GM19025 (cell line): ENCODE data around the gene FAM131C.
"Not testable (repeated sequence)": the region's sequence is repeated elsewhere in the genome, so short reads cannot be mapped to it uniquely, and the experiment has no call there.

ENCODE experiments used
- ATAC-seq: cut with Tn5 transposase; IDR thresholded peaks from one replicate; pipeline ENCODE4 v1.9.1; 2021; ENCODE audit warnings: mild to moderate bottlenecking, low read depth, moderate library complexity; ENCODE audit not compliant: unreplicated experiment

FAM131C gene

DNA sequence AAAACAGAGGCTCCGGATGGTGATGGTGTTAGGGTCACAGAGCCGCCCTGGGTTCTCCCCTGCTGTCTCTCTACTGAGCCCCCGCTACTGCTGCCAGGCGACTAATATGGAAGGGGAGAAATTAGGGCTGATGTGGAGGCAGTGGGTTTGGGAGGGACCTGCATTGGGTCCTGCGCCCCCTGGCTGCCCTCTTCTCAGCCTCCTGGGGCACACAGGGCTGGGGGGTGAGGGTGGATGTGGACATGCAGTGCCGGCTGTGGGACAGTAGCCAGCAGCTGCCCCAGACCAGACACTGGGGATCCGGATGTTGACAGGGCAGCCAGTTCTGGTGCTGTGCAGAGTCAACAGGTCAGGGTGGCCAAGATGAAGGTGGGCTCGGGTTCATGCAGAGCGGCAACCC lies 31.4 kb downstream of the FAM131C start:
- ATAC-seq: no peak

DNA sequence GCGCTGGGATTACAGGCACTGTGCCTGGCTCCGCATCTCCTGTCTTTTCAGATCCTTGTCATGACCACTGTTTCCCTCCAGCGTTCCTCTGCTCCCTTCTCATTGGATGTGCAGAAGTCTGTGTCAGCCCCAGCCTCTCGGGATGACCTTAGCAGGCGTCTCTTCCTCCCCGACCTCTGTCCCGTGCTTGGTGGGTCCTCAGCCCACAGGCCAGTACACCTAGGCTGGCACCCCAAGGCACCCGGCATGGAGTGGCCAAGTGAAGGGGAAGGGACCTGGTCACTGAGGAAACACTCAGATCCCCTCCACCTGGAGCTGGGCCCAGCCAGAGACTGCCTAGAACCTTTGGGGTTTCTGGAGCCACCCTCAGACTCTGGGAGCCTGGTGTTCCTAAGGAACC lies 32.3 kb downstream of the FAM131C start:
- ATAC-seq: no peak

DNA sequence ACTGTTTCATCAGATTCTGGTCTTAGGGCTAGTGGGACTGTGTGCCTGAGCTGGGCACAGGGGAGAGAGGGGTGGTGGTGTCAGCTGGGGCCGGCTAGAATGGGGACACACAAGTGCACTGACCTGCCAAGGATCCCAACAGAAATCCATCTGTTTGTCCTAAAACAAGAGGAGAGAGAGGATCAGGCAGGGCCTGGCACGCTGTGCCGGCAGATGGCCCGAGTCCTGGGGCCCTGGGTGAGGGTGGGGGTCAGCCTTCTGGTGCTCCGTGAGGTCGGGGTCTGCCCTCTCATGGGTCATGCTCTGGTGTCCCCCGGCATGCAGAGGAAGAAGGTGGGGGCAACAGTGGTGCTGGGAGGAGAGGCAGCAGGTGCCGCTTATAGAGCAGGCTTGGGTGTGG lies 33.6 kb downstream of the FAM131C start:
- ATAC-seq: not testable (repeated sequence)

DNA sequence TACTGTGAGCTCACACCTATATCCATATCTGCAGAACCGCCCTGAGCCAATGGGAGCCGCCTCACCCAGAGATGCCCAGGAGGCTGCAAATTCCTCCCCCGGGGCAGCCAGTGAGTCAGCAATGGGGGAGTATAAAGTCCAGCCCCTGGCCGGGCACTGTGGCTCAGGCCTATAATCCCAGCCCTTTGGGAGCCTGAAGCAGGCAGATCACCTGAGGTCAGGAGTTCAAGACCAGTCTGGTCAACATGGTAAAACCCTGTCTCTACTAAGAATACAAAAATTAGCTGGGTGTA lies 34.9 kb downstream of the FAM131C start:
- no peak for ATAC-seq

DNA sequence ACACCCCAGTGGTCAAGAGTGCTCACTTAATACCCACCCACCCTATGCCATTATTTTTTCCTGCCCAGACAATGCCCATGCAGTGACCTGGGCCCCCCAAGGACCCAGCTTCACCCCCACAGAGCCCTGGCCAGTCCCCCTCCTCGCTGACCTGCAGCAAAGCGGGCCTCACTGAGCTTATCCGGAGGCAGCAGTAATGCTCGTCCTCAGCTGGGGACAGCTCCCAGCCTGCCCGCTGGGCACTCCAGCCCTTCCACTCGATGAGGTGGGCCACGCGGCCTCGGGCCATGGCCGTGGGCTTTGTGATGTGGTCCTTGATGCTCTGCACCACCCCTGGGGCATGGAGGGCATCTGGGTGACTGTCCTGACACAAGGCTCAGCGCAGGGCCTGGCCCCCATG lies 37.0 kb downstream of the FAM131C start:
- ATAC-seq: not testable (repeated sequence)

DNA sequence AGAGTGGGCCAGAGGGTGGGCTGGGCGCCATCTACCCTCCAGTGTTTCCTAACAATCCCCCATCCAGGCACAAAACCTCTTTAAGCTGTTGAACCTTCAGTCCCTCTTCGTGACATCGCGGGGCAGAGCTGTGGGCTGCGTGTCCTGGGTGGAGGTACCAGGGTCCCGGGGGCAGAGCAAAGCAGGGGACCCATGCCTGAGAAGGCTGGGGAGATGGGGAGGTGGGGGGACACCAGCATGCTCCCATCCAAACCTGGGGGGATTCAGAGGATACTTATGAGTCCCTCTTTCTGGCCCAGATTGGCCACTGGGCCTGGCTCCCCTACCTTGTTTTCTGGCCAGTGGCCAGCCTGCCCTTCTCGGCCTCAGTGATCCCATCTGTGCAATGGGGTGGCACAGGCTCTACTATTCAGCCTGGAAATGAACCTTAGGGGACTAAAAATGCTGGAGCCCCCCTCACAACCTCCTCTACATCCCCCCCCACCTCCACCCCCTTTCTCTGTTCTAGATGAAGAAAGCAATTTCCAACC lies 40.3 kb downstream of the FAM131C start:
- not testable (repeated sequence) for ATAC-seq

DNA sequence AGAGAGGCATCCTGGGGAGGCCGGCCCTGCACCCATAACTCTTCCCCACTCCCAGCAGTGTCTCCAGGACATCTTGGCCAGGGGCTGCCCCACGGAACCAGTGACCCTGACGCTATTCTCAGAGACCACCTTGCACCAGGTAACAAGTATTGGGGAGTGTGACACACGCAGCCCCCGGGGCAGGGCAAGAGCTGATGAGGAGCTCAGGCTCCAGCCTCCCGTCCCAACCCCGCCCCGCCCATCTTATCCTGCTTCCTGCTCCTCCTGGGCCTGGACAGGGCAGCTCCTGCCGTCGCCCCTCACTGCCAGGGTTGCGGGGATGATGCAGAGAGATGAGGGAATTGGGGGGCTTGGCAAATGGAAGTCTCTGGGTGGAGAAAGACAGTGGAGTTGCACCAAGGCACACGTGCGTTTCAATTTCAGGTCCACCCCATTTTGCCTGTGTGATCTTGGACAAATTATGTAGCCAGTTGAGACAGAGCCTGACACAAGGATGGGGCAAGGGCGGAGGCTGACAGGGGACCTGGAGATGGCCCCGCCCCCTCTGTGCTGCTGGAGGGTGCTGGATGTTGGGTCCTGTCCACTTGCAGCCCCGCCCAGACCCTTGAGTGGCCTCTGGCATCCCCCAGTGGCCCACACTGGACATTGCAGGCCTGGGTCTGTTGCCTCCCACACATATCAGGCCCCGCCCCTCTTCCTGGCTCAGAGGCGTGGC lies 40.9 kb downstream of the FAM131C start:
- no peak for ATAC-seq

DNA sequence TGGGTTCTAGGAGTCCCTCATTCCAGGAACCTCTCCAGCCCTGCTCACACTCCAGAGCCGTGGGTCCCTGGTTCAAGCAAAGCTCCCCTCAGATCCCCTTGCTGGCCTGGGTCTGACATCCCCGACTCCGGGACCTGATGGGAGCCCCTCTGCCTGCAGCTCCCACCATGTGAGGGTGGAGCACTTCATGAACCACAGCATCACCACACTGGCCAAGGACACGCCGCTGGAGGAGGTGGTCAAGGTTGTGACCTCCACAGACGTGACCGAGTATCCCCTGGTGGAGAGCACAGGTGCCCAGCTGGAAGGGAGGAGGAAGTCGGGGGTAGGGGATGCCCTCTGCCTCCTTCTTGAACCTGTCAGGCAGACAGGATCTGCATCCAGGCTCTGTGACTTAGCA lies 41.9 kb downstream of the FAM131C start:
- no peak for ATAC-seq

DNA sequence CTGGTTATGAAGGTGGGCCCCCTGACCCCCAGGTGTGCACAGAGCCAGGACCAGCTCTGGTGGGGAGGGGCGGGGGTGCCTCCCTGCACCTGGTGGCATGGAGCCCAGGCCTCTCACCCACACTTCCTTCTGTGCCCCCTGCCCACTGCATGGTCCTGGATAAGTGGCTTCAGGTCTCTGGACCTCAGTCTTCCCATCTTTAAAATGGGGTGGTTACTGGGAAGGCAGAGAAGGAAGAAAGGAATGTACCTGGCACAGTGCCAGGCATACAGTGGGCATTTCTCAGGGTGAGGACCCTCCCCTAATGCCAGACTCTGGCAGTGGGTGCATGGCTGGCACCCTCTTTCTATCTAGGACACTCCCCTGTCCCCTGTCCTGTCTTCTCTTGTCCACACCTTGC lies 44.2 kb downstream of the FAM131C start:
- ATAC-seq: no peak

DNA sequence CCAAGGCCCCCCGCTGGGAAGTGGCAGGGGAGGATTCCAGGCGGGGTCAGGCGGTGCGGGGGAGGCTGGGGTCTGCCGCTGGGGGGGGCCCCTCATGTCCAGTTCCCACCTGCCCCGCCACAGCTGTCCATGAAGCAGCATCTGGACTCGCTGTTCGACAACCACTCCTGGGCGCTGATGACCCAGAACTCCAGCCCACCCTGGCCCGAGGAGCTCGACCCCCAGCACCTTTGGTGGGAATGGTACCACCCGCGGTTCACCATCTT lies 44.5 kb downstream of the FAM131C start:
- ATAC-seq: not testable (repeated sequence)

DNA sequence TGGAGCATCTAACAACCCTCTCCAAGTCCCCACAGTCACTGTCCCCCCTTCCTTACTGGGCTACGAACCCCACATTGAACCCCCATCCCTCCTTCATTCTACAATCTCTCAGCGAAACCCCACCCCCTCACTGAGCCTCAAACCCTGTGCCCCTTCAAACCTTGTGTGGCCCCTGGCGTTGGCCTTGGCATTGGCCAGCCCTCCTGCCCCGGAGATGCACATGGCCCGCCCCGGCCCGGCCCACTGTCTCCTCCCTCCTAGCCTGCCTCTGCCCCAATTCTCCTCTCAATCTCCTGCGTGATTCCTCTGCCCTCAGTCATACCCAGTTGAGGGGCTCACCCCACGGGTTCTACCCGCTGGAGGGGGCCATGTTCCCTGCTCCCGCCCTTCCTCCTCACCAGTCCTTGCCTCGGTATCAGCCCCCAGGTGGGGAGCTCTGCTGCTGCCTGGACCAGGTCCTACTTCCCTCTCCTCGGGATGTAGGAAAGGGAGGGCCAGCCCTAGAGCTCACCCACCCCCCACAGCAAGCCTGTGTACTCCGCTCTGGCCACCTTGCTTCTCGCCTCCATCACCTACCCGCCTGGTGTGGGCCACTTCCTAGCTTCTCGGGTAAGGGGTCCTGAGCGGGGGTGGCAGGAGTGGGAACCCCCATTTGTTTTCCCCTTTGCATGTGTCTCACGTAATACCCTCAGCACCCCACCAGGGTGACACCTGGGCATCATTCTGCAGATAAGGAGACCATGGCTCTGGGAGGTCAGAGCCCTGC lies 45.0 kb downstream of the FAM131C start:
- no peak for ATAC-seq

DNA sequence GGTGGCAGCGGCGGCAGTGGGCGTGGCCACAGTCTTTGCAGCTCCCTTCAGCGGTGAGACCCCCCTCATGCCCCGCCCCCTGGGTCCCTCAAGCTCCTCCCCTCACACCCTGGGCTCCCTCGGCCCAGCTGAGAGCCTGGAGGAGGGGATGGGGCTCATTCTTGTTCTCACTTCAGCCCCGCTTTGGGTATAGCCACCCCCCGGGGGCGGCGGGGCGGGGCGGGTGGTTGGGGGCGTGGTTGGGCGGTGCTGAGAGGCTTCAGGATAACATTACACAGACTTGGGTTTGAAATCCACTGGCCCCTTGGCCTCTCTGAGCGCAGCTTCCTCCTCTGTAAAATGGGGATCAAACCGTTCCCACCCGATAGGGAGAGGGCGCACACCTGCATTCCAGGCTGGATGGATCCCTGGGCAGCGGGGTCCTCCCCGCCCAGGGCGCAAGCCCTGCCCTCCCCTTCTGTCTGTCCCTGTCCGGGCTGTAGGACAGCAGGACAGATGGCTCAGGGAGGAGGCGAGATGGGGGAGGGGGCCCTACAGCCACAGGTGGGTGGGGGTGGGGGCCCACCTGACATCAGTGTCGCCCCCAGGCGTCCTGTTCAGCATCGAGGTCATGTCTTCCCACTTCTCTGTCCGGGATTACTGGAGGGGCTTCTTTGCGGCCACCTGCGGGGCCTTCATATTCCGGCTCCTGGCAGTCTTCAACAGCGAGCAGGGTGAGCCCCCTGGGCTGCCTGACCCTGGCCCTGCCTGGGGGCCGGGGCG lies 46.5 kb downstream of the FAM131C start:
- no peak for ATAC-seq

DNA sequence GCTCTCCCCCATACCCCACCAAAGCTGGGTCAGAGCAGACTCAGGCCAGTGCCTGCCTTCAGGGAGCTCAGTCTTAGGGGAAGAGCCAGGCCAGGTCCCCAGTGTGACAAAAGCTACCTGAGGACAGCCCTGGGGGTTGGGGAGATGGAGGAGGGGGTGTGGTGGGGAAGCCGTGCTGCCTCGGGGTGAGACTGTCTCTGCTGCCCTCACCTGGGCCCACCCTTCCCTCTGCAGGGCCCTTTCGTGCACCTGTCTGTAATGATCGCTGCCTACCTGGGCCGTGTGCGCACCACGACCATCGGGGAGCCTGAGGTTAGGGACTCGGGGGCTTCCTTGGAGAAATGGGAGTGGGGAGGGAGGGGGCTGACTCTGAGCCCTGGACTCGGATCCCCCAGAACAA lies 47.1 kb downstream of the FAM131C start:
- ATAC-seq: not testable (repeated sequence)

DNA sequence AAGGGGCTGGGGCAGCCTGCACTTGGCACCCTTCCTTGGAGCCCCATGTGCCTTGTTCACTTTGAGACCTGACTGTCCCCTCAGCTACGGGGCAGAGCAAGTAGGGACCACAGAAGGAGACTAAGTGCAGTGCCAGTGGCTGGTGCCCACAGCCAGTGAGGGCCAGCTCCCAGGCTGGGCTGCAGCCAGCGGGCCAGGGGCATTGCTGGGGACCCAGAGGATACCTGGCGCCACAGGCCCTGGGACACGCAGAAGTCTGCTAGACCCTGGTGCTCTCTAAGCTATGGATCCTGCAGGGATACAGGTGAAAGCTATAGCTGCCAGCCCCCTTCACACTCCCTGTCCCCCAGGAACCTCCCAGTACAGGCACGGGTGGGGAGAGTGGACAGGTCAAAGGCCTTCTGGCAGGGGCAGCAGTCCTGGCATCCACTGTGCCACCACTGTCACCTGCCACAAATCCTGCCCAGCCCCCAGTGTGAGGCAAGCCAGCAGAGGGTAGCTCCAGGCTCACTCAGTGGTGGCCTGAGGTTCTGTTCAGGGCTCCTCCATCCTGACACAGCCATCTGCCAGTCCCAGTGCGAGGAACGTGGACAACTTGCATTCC lies 50.3 kb downstream of the FAM131C start:
- no peak for ATAC-seq

DNA sequence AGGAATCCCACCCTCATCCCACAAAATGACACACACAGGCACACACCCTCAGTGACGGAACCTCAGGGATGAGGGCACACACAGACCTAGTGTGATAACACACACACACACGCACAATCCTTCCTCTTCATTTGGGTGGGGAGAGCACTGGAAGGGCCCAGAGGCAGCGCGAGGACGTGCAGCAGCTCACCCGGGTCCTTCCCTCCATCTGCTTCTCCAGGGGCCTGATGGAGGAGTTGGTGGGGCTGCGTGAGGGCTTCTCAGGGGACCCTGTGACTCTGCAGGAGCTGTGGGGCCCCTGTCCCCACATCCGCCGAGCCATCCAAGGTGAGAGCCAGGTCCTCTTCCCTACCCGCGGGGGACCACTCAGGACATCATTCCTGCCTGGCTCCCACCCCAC lies 51.1 kb downstream of the FAM131C start:
- no peak for ATAC-seq

DNA sequence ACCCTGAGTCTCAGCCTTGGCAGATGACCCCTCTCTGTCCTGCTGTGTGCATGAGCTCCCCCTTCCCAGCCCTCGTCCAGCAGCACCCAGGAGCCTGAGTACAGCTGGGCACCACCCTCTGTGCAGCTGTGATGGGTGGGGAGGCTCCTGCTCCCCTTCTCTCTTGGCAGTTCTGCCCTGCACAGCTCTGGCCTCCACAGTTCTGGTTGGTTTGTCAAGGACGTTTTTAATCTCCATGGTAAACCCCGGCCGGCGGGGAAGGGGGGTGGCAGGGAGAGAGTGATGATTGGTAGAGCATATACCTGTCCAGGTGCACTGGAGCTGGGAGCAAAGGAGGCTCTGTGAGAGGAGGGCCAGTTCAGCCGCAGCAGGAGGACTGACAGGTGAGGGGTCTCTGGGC lies 51.8 kb downstream of the FAM131C start, which contains the start of gene CLCNKA:
Gene CLCNKA, plus strand, starts transcription at position 356 of the 400 bp plus-strand sequence. CDS start 584 bp downstream, outside the sequence.
- no peak for ATAC-seq

DNA sequence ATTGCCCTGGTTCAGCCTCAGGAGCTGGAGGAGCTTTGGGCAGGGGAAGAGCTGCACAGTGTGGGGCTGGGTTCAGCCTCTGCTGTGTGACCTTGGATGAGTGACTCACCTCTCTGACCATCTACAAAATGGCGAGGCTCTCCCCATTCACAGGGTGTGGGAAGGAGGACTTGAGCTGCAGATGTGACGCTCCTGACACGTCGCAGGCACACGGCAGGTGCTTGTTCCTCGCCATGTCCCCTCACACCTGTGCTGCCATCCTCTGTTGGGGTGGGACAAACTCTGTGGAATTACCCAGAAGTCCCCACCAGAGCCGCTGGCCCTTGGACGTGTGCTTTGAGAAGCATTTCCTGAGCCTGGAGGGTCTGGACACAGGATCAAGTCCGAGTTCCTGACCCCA lies 52.6 kb downstream of the FAM131C start:
- ATAC-seq: not testable (repeated sequence)

DNA sequence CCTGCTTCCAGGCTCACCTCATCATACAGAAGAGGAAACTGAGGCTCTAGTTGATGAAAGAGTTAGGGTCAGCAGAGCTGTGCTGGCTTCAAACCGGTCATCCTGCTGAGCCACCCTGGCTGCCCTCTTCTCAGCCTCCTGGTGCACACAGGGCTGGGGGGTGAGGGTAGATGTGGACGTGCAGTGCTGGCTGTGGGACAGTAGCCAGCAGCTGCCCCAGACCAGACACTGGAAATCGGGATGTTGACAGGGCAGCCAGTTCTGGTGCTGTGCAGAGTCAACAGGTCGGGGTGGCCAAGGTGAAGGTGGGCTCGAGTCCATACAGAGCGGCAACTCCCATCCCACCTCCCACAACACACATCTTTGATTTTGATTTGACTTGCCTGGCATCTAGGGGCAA lies 53.1 kb downstream of the FAM131C start:
- ATAC-seq: no peak

DNA sequence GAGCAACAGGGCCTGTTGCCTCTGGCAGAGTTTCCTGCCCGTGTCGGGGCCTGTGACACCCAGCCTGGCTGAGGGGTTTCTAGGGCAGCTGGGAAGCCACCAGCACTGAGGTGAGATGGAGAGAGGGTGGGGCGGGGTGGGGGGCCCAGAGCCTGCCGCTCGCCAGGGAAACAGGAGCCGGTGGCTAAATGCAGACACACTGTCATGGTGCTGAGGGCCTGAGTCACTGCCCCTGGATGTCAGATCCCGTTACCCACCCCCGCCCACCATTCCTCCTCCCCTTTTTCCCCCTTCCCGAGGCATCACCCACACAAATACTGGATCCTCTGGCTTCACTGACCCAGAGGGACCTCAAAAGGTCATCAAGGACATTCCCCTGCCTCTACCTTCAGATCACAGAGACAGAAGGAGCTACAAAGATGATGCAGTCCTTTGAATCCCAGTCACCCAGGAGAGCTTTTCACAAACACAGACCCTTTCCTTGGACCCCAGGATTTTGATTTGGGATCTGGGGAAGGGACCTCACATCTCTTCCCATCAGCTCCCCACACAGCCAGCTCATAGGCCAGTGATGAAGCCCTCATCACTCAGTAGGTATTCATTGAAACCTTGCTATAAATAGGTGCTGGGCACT lies 53.7 kb downstream of the FAM131C start:
- no peak for ATAC-seq

DNA sequence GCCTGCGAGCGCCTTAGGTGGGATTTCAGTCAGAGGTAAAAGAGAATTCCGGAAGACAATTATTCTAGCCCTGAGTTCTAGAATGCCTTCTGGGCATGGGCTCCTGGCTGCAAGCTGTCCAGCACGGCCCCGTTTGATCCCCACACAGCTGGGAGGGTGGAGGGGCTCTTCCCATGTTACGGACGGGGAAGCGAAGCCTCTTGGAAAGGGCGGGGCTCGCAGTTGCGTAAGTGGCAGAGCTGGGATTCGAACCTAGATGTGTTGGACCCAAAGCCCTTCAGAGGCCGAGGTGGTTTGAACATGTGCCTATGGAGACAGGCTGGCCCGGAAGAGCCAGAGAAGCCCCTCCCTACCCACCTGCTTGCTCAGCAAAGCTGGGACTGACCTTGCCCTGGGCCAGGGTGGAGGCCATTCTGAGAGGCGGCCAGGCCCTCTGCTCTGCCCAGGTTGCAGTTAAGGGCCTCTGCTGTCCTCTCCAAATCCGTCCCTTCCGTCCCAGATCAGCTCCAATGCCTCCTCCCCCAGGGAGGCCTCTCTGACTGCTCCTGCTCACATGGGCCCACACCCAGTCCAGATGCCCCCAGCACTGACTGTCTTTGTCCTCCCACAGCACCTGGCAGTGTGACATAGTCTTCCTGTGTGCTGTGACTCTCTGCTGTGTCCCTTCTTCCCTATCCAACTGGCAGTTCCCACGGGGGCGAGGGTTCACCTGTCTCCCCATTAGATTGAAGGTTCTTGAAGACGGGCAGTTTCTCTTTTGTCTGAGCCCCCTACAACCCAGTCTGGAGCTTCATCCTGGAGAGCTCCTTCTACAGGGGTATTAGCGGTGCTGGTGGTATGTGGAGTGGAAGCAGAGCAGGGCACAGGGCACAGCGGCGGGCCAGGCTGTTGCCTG lies 54.5 kb downstream of the FAM131C start:
- ATAC-seq: no peak
